ENCODE measurements around the gene SOD3. TPM values are rescaled to one million over a fixed set of nuclear protein-coding genes. Genes with fewer than 3 reads are reported as not detected.

Gene SOD3
- total and polyA plus RNA-seq, 9 of the 15 experiments (the other 6 are each of a cell fraction or from before 2014, with no cell fraction given) = 0.10 to 0.31 (median 0.24) TPM; not detected in 6

DNA sequence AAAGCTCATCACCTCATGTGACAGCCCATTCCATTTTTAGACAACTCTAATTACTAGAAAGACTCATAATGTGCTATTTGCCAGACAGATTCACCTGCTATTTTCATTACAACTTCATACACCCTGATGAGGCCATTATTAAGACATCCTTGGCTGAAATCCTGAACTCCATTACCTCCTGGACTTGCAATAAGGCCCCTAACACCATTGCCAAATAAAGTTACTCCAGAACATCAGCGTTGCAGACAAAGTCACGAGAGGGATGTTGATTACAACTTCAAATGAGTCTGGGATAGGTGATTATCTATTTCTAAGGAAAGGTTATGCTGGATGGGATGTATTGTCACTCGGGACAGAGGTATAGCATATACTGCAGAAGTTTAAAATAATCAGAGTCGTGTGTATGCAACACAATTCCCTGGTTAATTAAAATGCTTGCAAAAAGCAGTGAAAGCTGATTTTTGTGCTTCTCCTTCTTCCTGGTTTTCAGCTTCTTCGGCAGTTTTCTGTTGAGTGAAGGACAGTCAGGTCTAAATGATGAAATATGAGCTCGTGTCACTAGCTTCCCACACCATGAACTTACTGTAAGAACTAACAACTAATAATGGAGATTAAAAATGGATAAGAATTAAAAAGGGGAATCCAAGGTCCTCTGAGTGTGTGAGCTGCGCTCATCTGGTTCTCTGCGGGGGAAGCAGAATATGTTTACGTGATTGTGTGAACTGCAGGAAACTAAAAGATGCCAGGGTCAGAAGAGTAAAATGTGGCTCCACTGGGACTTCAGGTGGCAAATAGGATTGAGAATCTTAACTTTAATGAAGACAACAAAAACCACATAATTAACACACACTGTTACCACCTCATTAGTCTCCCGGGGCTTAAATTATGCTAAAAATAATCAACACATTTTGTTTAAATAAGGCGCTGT lies 17.6 kb upstream of the SOD3 start (continued):
- TF ChIP-seq, protein P1, sequence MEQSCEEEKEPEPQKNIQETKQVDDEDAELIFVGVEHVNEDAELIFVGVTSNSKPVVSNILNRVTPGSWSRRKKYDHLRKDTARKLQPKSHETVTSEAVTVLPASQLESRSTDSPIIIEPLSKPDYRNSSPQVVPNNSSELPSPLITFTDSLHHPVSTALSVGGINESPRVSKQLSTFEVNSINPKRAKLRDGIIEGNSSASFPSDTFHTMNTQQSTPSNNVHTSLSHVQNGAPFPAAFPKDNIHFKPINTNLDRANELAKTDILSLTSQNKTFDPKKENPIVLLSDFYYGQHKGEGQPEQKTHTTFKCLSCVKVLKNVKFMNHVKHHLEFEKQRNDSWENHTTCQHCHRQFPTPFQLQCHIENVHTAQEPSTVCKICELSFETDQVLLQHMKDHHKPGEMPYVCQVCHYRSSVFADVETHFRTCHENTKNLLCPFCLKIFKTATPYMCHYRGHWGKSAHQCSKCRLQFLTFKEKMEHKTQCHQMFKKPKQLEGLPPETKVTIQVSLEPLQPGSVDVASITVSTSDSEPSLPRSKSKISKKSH (CRISPR knock-in tag; IDR thresholded peaks at IDR 0.05) = no peak
- TF ChIP-seq, protein P2, sequence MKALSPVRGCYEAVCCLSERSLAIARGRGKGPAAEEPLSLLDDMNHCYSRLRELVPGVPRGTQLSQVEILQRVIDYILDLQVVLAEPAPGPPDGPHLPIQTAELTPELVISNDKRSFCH (CRISPR knock-in tag; IDR thresholded peaks at IDR 0.05) = no peak
- TF ChIP-seq, protein P2 (tag; IDR thresholded peaks at IDR 0.05) = no peak

DNA sequence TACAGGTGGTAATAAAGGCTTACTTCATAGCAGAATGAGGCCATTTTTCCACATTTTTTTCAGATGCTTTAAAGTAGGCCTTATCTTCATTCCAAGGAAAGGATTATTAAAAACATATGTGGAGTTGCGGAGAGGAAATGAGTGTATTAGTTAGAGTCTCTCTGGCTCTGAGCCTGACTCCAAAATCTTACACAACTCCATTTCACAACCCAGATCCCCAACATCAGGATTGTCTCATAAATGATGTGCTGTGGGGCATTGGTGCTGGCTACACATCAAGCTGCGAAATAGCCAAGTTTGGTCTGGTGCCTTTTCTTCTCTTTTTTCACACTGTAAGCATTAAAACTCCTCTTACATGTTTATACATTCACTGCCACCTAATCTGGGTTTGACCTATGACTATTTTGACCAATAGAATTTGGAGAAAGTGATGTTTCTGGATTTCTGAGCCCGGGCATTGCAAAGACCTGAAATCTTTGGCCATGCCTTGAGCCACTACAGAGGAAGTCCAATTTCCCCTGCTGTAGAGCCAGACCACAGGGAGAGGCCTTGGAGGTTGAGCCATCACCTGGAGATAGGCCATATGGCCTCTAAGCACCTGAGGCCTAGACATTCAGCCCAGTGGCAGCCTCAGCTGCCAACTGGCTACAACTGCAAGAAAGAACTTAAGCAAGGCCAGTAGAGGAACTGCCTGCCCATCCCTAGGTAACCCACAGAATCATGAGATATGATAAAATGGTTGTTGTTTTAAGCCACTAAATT lies 16.7 kb upstream of the SOD3 start:
- intact Hi-C loops (cut with micrococcal nuclease) = no loop called here
- ATAC-seq = no peak
- Histone ChIP-seq H3K79me2 (ENCODE audit: control insufficient read depth, insufficient read depth, low read length) (no peaks in the 10 kb centered on the region), H3K9me1 (ENCODE audit: control insufficient read depth, insufficient read depth, low read length) (no peaks in the 10 kb centered on the region), H3K36me3 (ENCODE audit: control insufficient read depth, insufficient read depth, low read length) (no peaks in the 10 kb centered on the region), H3K27me3 (ENCODE audit: control insufficient read depth in 2 of 2, insufficient read depth in 2 of 2, low read length in 2 of 2) (no peaks in the 10 kb centered on the region; a peak in 1 of 5 replicates), H4K20me1 (replicated peaks; ENCODE audit: control insufficient read depth, insufficient read depth, low read length) (no peaks in the 10 kb centered on the region), H3K9ac (ENCODE audit: insufficient read depth in 1 of 2, low read depth in 2 of 2, low read length in 2 of 2) (no peak overlapping the region), H2AFZ (ENCODE audit: low read depth, low read length) (no peak overlapping the region), H3K4me1 (replicated peaks in 1 of 2; ENCODE audit: control insufficient read depth in 2 of 2, insufficient read depth in 2 of 2, low read length in 2 of 2) (no peaks in the 10 kb centered on the region), H3K27ac (ENCODE audit: extremely low read depth, low read depth, low read length) (no peak overlapping the region), H3K4me2 (ENCODE audit: insufficient read depth, low read length) (no peak overlapping the region), H3K4me3 (no peak overlapping the region), H3K9me3 (replicated peaks; ENCODE audit: control insufficient read depth, insufficient read depth, low read depth, low read length) (no peaks in the 10 kb centered on the region)
- in situ Hi-C loops (cut with MboI) = no loop called here
- CTCF ChIA-PET (ENCODE audit: low intra/inter-chr PET ratio) = no interaction called here
- FAIRE-seq = no peak
- BruUV-seq (replicated peaks) = no TSS peak
- TF ChIP-seq SMARCB1 (IDR thresholded peaks at IDR 0.05; ENCODE audit: insufficient read length, low read depth) = no peak
- POLR2A ChIA-PET = no interaction called here
- 2% methylated on average over 3 of the region's 3 CpGs for WGBS (ENCODE audit: insufficient coverage, low coverage, missing lambda C conversion rate)
- no peak for DNase-seq (ENCODE audit: extremely low read depth in 1 of 4, low spot score in 3 of 4)

Measured in K562 (cell line).